ENCODE results near the gene ZNF117.

DNA sequence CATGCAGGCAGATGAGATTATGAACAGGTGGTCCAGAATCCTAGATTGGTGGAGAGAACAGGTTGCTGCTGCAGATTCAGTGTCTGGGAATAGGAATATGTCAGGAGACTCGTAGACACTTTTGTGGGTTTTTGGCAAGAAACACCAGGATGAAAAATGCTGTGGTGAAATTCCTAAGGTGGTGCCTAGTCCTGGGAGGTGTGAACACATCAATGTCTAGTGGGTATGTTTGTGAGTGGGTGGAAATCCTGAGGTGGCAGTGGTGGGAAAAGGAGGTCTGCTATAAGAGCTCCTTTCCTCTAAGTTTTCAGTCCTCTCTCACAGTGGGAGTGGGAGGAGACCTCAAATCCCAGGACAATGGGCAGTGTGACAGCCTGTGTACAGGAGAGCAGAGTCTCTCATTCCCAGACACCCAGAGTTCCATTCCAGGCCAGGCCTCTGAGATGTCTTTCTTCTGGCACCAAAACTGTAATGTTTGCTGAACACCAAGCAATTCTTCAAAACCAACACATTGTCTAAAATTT is 10.5 kb upstream of the ZNF117 start:
- TF ChIP-seq, protein P1, sequence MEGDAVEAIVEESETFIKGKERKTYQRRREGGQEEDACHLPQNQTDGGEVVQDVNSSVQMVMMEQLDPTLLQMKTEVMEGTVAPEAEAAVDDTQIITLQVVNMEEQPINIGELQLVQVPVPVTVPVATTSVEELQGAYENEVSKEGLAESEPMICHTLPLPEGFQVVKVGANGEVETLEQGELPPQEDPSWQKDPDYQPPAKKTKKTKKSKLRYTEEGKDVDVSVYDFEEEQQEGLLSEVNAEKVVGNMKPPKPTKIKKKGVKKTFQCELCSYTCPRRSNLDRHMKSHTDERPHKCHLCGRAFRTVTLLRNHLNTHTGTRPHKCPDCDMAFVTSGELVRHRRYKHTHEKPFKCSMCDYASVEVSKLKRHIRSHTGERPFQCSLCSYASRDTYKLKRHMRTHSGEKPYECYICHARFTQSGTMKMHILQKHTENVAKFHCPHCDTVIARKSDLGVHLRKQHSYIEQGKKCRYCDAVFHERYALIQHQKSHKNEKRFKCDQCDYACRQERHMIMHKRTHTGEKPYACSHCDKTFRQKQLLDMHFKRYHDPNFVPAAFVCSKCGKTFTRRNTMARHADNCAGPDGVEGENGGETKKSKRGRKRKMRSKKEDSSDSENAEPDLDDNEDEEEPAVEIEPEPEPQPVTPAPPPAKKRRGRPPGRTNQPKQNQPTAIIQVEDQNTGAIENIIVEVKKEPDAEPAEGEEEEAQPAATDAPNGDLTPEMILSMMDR (IDR thresholded peaks at IDR 0.05 in 4 of 5, conservative IDR thresholded peaks at IDR 0.05 in 1 of 5) = no peak
- no peak for TF ChIP-seq POLR2A (IDR thresholded peaks at IDR 0.05)

All from gastrocnemius medialis (tissue), 4 donors.